GM12891 (cell line): ENCODE data around the gene PHACTR3.

Experiments used
- PAX5 ChIP-seq: IDR thresholded peaks from 2 replicates; pipeline ENCODE4 v1.6.1; 2011; ENCODE audit warnings: low read length, moderate library complexity, mild to moderate bottlenecking; ENCODE audit not compliant: insufficient read depth, severe bottlenecking
- POLR2A ChIP-seq: IDR thresholded peaks from 2 replicates; pipeline ENCODE4 v1.6.1; 2011; ENCODE audit warnings: low read depth, low read length, control low read depth
- POLR2AphosphoS5 ChIP-seq: IDR thresholded peaks from 2 replicates; pipeline ENCODE4 v1.6.1; 2011; ENCODE audit warnings: low read depth, low read length, control low read depth
- POU2F2 ChIP-seq: IDR thresholded peaks from 2 replicates; pipeline ENCODE4 v1.6.1; 2011; ENCODE audit warnings: low read depth, mild to moderate bottlenecking, control low read depth, low read length, moderate library complexity

DNA sequence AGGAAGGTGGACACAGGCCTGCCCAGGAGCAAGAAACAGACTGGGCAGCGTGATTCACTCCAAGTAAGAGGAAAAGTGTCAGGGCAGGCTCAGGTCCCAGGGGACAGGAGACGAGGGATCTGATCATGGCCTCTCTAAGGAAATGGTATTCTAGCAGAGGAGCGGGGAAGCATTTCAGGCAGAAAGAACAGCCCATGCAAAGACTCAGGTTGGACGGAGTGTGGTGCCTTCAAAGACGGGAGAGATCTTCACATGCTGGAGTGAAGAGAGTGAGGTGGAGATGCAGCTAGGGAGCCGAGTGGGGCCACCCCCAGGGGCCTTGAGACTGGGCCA is 168.0 kb downstream of the PHACTR3 start:
- TF ChIP-seq POU2F2 (no peak), POLR2AphosphoS5 (no peak), POLR2A (no peak), PAX5 (no peak)
